GM12872 (cell line): ENCODE measurements around the gene TMEM119.

Experiments
- CTCF ChIP-seq: IDR thresholded peaks from 3 replicates; pipeline ENCODE4 v1.5.1; 2011; ENCODE audit warnings: low read depth, mild to moderate bottlenecking, low read length, moderate library complexity; ENCODE audit not compliant: insufficient read depth

Gene TMEM119

GRCh38 chr12:108591267-108591980 is 6.5 kb downstream of the TMEM119 start:
- TF ChIP-seq CTCF, result no peak

GRCh38 chr12:108589840-108590229 is 8.0 kb downstream of the TMEM119 start:
- TF ChIP-seq CTCF, result no peak

GRCh38 chr12:108589028-108589839 is 8.7 kb downstream of the TMEM119 start:
- TF ChIP-seq CTCF, result no peak

GRCh38 chr12:108587826-108588225 is 10.1 kb downstream of the TMEM119 start:
- no peak for TF ChIP-seq CTCF

GRCh38 chr12:108586306-108586705 is 11.6 kb downstream of the TMEM119 start:
- TF ChIP-seq CTCF, result no peak

- no peak for TF ChIP-seq CTCF
Observed at GRCh38 chr12:108585864-108586263, 12.0 kb downstream of the TMEM119 start.

- no peak for TF ChIP-seq CTCF
Observed at GRCh38 chr12:108584456-108585065, 13.3 kb downstream of the TMEM119 start.
